ENCODE data around the gene SPCS2. TPM values are rescaled to one million over a fixed set of nuclear protein-coding genes. Genes with fewer than 3 reads are reported as not detected.
A peak's percentile ranks its signal among the peaks of the same experiment; 100 is the strongest.

SPCS2 gene
- 145 TPM for total RNA-seq

- DNase-seq (ENCODE audit: low spot score), result peak; percentile 99
Measured at GRCh38 chr11:74948898-74949752, at the start of gene SPCS2, which contains the start of gene XRRA1. SPCS2 (plus strand) TSS chr11:74949266; CDS start chr11:74949286, 20 bp downstream. XRRA1 (minus strand) TSS chr11:74949091; CDS start chr11:74940878, 8,213 bp downstream.

- DNase-seq (ENCODE audit: low spot score), result no peak
Measured at GRCh38 chr11:74902342-74902741, 46.7 kb upstream of the SPCS2 start.

- DNase-seq (ENCODE audit: low spot score), result no peak
Measured at GRCh38 chr11:74905326-74905725, 43.7 kb upstream of the SPCS2 start.

GRCh38 chr11:74909385-74909784, 39.7 kb upstream of the SPCS2 start:
- no peak for DNase-seq (ENCODE audit: low spot score)

- DNase-seq (ENCODE audit: low spot score), result no peak
Measured at GRCh38 chr11:74909812-74910211, 39.3 kb upstream of the SPCS2 start.

GRCh38 chr11:74923125-74923524, 25.9 kb upstream of the SPCS2 start:
- DNase-seq (ENCODE audit: low spot score), result no peak

GRCh38 chr11:74925281-74925680, 23.8 kb upstream of the SPCS2 start:
- DNase-seq (ENCODE audit: low spot score), result no peak

- no peak for DNase-seq (ENCODE audit: low spot score)
Measured at GRCh38 chr11:74926304-74927030, 22.6 kb upstream of the SPCS2 start.

GRCh38 chr11:74927496-74927895, 21.6 kb upstream of the SPCS2 start:
- no peak for DNase-seq (ENCODE audit: low spot score)

- DNase-seq (ENCODE audit: low spot score), result peak; percentile 81
Measured at GRCh38 chr11:74929431-74930363, 19.4 kb upstream of the SPCS2 start.

GRCh38 chr11:74932169-74932568, 16.9 kb upstream of the SPCS2 start:
- no peak for DNase-seq (ENCODE audit: low spot score)

- no peak for DNase-seq (ENCODE audit: low spot score)
Measured at GRCh38 chr11:74932797-74933196, 16.3 kb upstream of the SPCS2 start.

- no peak for DNase-seq (ENCODE audit: low spot score)
Measured at GRCh38 chr11:74933765-74934164, 15.3 kb upstream of the SPCS2 start.

- DNase-seq (ENCODE audit: low spot score), result no peak
Measured at GRCh38 chr11:74935285-74935684, 13.8 kb upstream of the SPCS2 start.

GRCh38 chr11:74936087-74936486, 13.0 kb upstream of the SPCS2 start:
- no peak for DNase-seq (ENCODE audit: low spot score)

GRCh38 chr11:74936976-74937375, 12.1 kb upstream of the SPCS2 start:
- DNase-seq (ENCODE audit: low spot score), result no peak

GRCh38 chr11:74937696-74938475, 11.2 kb upstream of the SPCS2 start:
- DNase-seq (ENCODE audit: low spot score), result no peak

- no peak for DNase-seq (ENCODE audit: low spot score)
Measured at GRCh38 chr11:74941492-74941891, 7.6 kb upstream of the SPCS2 start.

GRCh38 chr11:74942073-74942759, 6.8 kb upstream of the SPCS2 start:
- no peak for DNase-seq (ENCODE audit: low spot score)

GRCh38 chr11:74948546-74948897, 544 bp upstream of the SPCS2 start:
- DNase-seq (ENCODE audit: low spot score), result no peak

- no peak for DNase-seq (ENCODE audit: low spot score)
Measured at GRCh38 chr11:74949753-74950137, 679 bp downstream of the SPCS2 start.
